HepG2 (cell line): ENCODE results near the gene CAST. TPM values are rescaled to one million over a fixed set of nuclear protein-coding genes. Genes with fewer than 3 reads are reported as not detected.

Experiments used
- GABPA ChIP-seq, 2 experiments: IDR thresholded peaks; 2 replicates each; pipeline ENCODE4 v1.6.1; 2011 to 2016; ENCODE audit warnings: low read depth in 2 of 2, low read length in 1 of 2, missing biosample characterization in 1 of 2, missing genetic modification characterization in 1 of 2
- HNRNPL ChIP-seq: fragments of 200-400 bp; formaldehyde crosslinking; IDR thresholded peaks from 2 replicates; pipeline ENCODE4 v1.6.1; 2017; ENCODE audit warnings: mild to moderate bottlenecking, low read depth, low read length
- MIXL1 ChIP-seq: IDR thresholded peaks from 2 replicates; pipeline ENCODE4 v1.6.1; 2016
- NFAT5 ChIP-seq: sonication (generic); formaldehyde crosslinking; IDR thresholded peaks from 2 replicates; pipeline ENCODE4 v1.4.0; 2020; ENCODE audit warnings: missing genetic modification reagents
- ZNF280D ChIP-seq: sonication (generic); formaldehyde crosslinking; IDR thresholded peaks from 2 replicates; pipeline ENCODE4 v1.5.1; 2020; ENCODE audit warnings: mild to moderate bottlenecking, missing genetic modification reagents
- ZNF407 ChIP-seq: sonication (generic); formaldehyde crosslinking; IDR thresholded peaks from one replicate; pipeline ENCODE4 v1.5.1; 2020; ENCODE audit warnings: mild to moderate bottlenecking, missing genetic modification reagents; ENCODE audit errors: not compliant biosample characterization
- polyA plus RNA-seq, 8 experiments: library from polyadenylated mRNA; depleted of rRNA in 3 of 8; stranded (reverse) in 7 of 8; unstranded in 1 of 8; fragments of >200 nt; fragmentation: Illumina TruSeq in 4 of 8; extraction: Trizol in 4 of 8; gene quantifications; 2 replicates each; pipeline versions ENCODE4 v1.2.1 to v1.2.3, GENCODE V29; 2011 to 2016; ENCODE audit warnings: low read depth in 4 of 8, missing spikeins in 1 of 8, mixed read lengths in 1 of 8; ENCODE audit not compliant: insufficient read depth in 1 of 8
- total RNA-seq, 5 experiments: library from RNA; depleted of rRNA; stranded (reverse); fragments of >200 nt; fragmentation: Illumina TruSeq; extraction: Trizol; gene quantifications; 2 replicates each; pipeline ENCODE4 v1.2.3, GENCODE V29; 2016; ENCODE audit warnings: low read depth in 1 of 5

The CAST gene
- total and polyA plus RNA-seq, 2 of the 13 experiments (the other 11 are each of a cell fraction or from before 2014, with no cell fraction given): 42.1 to 67.6 TPM

GRCh38 chr5:96661855-96662724 lies at the start of gene CAST (continued):
- TF ChIP-seq ZNF407 (CRISPR knock-in tag) (no peak), HNRNPL (0 out of 2 replicates have a peak, but pooled peaks have one; percentile 17), MIXL1 (CRISPR knock-in tag) (peak; percentile 29; the same call in 1 of the 2 replicates), GABPA (IDR thresholded peaks at IDR 0.05; ENCODE audit: low read depth, low read length) (no peak), GABPA (CRISPR knock-in tag; IDR thresholded peaks at IDR 0.05; ENCODE audit: low read depth) (peak; percentile 61; the same call in 1 of the 2 replicates), NFAT5 (CRISPR knock-in tag) (0 out of 2 replicates have a peak, but pooled peaks have one; percentile 16), ZNF280D (peak; percentile 40; the same call in 1 of the 2 replicates)
